Smooth muscle cell of the brain vasculature (primary cell): Measurements from ENCODE around the gene IL19.

Experiments used
- DNase-seq: peaks from one replicate; pipeline ENCODE4 v3.0.0-alpha.2; 2012; ENCODE audit warnings: low read depth, low spot score

IL19 gene

GRCh38 chr1:206799311-206799710 is 28.7 kb downstream of the IL19 start:
- no peak for DNase-seq

- DNase-seq = no peak
Measured at GRCh38 chr1:206800411-206800810, 29.8 kb downstream of the IL19 start.

GRCh38 chr1:206800891-206801290 is 30.3 kb downstream of the IL19 start:
- no peak for DNase-seq

- DNase-seq = no peak
Measured at GRCh38 chr1:206801467-206801866, 30.9 kb downstream of the IL19 start.

GRCh38 chr1:206802401-206802800 is 31.8 kb downstream of the IL19 start:
- DNase-seq = no peak

GRCh38 chr1:206803221-206803730 is 32.7 kb downstream of the IL19 start:
- DNase-seq = no peak

- no peak for DNase-seq
Measured at GRCh38 chr1:206804156-206804737, 33.7 kb downstream of the IL19 start.

- DNase-seq = no peak
Measured at GRCh38 chr1:206805357-206805756, 34.8 kb downstream of the IL19 start.

- no peak for DNase-seq
Measured at GRCh38 chr1:206808615-206809014, 38.0 kb downstream of the IL19 start.

GRCh38 chr1:206809504-206810084 is 39.0 kb downstream of the IL19 start:
- peak; percentile 7 for DNase-seq

GRCh38 chr1:206812471-206812870 is 41.9 kb downstream of the IL19 start:
- DNase-seq = no peak

- no peak for DNase-seq
Measured at GRCh38 chr1:206814716-206815341, 44.3 kb downstream of the IL19 start.

GRCh38 chr1:206816390-206817287 is 46.1 kb downstream of the IL19 start:
- no peak for DNase-seq

- DNase-seq = no peak
Measured at GRCh38 chr1:206821493-206821892, 50.9 kb downstream of the IL19 start.

GRCh38 chr1:206823727-206824126 is 53.2 kb downstream of the IL19 start:
- DNase-seq = no peak

- no peak for DNase-seq
Measured at GRCh38 chr1:206824331-206824730, 53.8 kb downstream of the IL19 start.

GRCh38 chr1:206826394-206826793 is 55.8 kb downstream of the IL19 start:
- no peak for DNase-seq

- no peak for DNase-seq
Measured at GRCh38 chr1:206828061-206828460, 57.5 kb downstream of the IL19 start.

GRCh38 chr1:206828765-206829164 is 58.2 kb downstream of the IL19 start:
- no peak for DNase-seq

GRCh38 chr1:206829282-206829681 is 58.7 kb downstream of the IL19 start:
- no peak for DNase-seq

- no peak for DNase-seq
Measured at GRCh38 chr1:206829875-206830274, 59.3 kb downstream of the IL19 start.

- DNase-seq = no peak
Measured at GRCh38 chr1:206831650-206832049, 61.1 kb downstream of the IL19 start.
